ENCODE data around the gene TMEM50A.
"Not testable (repeated sequence)": the region's sequence is repeated elsewhere in the genome, so short reads cannot be mapped to it uniquely, and the experiment has no call there.

TMEM50A gene

GRCh38 chr1:25338188-25338981, at the start of gene TMEM50A:
Gene TMEM50A, plus strand, starts transcription at chr1:25338334. Its CDS starts 2,153 bp downstream, at chr1:25340487.
- ChIA-PET CTCF (no interaction called here), POLR2A (ENCODE audit: low non-redundant PET) (no interaction called here)
- H3K27ac ChIP-seq = peak within 1 kb of the TSS; percentile 99
- DNase-seq (ENCODE audit: low spot score) = peak; percentile 90
- TF ChIP-seq, protein P1, sequence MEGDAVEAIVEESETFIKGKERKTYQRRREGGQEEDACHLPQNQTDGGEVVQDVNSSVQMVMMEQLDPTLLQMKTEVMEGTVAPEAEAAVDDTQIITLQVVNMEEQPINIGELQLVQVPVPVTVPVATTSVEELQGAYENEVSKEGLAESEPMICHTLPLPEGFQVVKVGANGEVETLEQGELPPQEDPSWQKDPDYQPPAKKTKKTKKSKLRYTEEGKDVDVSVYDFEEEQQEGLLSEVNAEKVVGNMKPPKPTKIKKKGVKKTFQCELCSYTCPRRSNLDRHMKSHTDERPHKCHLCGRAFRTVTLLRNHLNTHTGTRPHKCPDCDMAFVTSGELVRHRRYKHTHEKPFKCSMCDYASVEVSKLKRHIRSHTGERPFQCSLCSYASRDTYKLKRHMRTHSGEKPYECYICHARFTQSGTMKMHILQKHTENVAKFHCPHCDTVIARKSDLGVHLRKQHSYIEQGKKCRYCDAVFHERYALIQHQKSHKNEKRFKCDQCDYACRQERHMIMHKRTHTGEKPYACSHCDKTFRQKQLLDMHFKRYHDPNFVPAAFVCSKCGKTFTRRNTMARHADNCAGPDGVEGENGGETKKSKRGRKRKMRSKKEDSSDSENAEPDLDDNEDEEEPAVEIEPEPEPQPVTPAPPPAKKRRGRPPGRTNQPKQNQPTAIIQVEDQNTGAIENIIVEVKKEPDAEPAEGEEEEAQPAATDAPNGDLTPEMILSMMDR (conservative IDR thresholded peaks at IDR 0.05; ENCODE audit: low read depth) = no peak

DNA sequence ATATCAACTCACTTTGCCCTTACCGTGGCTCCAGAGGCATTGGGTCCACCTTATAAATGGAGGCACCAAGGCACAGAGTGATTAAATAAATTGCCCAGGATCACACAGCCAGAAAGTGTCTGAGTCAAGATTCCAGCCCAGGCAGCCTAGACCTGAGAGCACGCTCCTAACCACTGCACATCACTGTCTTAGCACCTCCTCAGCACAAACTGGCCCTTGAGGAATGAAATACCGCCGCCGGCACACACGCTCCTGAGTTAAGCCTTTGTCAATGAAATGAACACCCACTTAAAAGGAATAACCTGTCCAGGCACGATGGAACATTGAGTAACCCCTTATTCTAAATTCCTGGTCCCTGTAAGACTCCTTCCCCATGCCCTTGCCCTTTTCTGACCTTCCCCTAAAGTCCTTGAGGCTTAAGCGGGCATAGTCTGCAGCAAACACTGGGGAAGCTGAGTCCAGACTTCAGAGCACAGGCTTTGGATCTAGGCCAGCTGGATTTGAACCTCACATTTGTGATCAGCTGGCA, 49.5 kb upstream of the TMEM50A start:
- H3K27ac ChIP-seq; CTCF ChIA-PET; DNase-seq (ENCODE audit: low spot score); POLR2A ChIA-PET (ENCODE audit: low non-redundant PET): not testable (repeated sequence)

DNA sequence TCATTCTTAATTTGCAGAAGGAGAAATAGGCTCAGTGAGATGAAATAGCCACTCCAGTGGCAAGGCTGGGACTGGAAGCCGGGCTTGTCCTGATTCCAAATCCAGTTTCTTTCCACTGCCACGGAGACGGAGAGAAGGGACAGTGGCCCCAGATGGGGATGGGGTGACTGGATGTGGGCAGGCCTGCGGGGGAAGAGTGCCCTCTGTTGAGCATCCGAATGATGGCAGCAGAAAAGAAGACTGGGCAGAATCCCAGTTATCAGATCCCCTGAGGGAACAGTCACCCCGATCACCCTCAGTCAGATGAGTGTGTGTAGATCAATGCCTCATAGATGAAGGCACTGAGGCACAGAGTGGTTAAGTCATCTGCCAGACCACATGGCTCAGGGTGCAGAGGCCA, 48.1 kb upstream of the TMEM50A start:
- H3K27ac ChIP-seq; CTCF ChIA-PET; DNase-seq (ENCODE audit: low spot score); POLR2A ChIA-PET (ENCODE audit: low non-redundant PET): not testable (repeated sequence)

DNA sequence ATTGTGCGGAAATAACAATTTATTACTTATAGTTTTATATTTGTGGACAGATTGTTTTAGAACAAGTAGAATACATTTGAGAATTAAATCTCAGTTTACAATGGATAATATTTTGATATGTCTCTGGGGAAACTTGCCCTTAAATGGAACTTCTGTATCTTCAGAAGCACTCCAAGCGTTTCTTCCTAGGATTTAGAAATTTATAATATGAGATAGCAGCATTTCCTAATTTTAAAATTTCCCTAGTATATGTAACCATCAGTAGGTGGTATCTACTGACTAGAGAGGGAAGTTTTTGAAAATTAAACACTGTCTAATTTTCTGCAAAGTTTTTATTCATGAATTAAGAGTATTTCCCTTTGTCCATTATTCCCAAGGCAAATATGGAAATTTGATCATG, 44.7 kb upstream of the TMEM50A start:
- POLR2A ChIA-PET (ENCODE audit: low non-redundant PET); H3K27ac ChIP-seq; DNase-seq (ENCODE audit: low spot score): not testable (repeated sequence)
- CTCF ChIA-PET = interaction anchor here (0.6 kb wide), 1 partner anchor 38 kb away, joined by 3 read pairs; no protein-coding TSS in a partner anchor

GRCh38 chr1:25294889-25295826, 43.0 kb upstream of the TMEM50A start:
- H3K27ac ChIP-seq; DNase-seq (ENCODE audit: low spot score); POLR2A ChIA-PET (ENCODE audit: low non-redundant PET); CTCF ChIA-PET: not testable (repeated sequence)

- CTCF ChIA-PET; DNase-seq (ENCODE audit: low spot score); POLR2A ChIA-PET (ENCODE audit: low non-redundant PET); H3K27ac ChIP-seq: not testable (repeated sequence)
Measured at GRCh38 chr1:25296501-25296900, 41.6 kb upstream of the TMEM50A start.

GRCh38 chr1:25300729-25301128, 37.4 kb upstream of the TMEM50A start:
- DNase-seq (ENCODE audit: low spot score); POLR2A ChIA-PET (ENCODE audit: low non-redundant PET); CTCF ChIA-PET; H3K27ac ChIP-seq: not testable (repeated sequence)

DNA sequence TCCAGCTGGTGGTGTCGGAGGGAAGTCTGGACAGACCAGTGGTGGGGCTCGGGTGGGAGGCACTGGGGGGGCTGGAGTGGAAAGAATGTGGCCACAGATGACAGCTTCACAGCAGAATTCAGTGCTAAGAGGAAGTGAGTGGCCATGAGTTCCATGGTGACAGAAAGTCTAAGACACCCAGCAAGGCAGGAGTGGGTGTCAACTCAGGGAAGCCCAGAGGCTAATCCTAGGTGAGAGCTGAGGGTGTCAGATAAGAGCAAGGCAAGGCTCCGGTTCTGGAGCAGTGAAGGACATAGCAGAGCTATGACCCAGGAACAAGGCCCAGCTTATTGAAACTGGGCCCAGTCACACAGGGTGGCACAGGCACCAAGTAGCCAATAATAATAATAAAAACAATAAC, 35.8 kb upstream of the TMEM50A start:
- CTCF ChIA-PET; H3K27ac ChIP-seq; DNase-seq (ENCODE audit: low spot score); POLR2A ChIA-PET (ENCODE audit: low non-redundant PET): not testable (repeated sequence)

DNA sequence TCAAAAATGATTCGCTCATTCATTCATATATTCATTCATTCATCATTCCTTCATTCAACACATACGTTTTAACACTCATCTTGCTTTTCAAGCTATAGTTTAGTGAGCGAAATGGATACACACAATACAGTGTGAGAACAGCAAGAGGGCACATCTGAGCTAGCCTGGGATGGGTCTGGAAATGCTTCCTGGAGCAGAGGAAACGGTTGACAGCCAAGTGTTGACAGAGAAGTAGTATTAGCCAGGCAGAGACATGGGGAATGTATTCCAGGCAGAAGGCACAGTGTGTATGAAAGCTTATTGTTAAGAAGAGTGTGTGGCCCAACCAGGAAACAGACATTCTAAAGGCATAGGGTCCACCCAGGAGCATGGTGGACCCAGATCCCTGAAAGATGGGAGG, 33.2 kb upstream of the TMEM50A start:
- POLR2A ChIA-PET (ENCODE audit: low non-redundant PET); H3K27ac ChIP-seq; DNase-seq (ENCODE audit: low spot score); CTCF ChIA-PET: not testable (repeated sequence)

DNA sequence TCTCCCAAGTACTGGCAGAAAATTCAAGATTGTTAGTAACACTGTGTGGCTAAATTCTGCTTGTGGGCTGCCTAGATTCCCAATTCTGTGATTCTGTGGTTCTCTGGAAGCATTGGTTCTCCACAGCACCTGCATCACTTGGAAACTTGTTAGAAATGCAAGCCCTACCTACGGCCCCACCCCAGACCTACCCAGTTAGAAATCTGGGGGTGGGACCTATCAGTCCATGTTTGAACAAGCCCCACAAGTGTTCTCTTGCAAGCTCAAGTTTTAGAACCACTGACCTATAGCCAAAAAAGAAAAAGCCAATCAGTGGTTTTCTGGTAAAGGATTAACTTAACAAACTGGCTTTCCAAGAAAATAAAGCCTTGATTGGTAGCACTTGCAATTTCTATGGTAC, 30.0 kb upstream of the TMEM50A start:
- H3K27ac ChIP-seq; CTCF ChIA-PET; DNase-seq (ENCODE audit: low spot score); POLR2A ChIA-PET (ENCODE audit: low non-redundant PET): not testable (repeated sequence)

GRCh38 chr1:25309085-25309484, 29.0 kb upstream of the TMEM50A start:
- CTCF ChIA-PET; DNase-seq (ENCODE audit: low spot score); H3K27ac ChIP-seq; POLR2A ChIA-PET (ENCODE audit: low non-redundant PET): not testable (repeated sequence)

- DNase-seq (ENCODE audit: low spot score); CTCF ChIA-PET; H3K27ac ChIP-seq; POLR2A ChIA-PET (ENCODE audit: low non-redundant PET): not testable (repeated sequence)
Measured at GRCh38 chr1:25309486-25309885, 28.6 kb upstream of the TMEM50A start.

DNA sequence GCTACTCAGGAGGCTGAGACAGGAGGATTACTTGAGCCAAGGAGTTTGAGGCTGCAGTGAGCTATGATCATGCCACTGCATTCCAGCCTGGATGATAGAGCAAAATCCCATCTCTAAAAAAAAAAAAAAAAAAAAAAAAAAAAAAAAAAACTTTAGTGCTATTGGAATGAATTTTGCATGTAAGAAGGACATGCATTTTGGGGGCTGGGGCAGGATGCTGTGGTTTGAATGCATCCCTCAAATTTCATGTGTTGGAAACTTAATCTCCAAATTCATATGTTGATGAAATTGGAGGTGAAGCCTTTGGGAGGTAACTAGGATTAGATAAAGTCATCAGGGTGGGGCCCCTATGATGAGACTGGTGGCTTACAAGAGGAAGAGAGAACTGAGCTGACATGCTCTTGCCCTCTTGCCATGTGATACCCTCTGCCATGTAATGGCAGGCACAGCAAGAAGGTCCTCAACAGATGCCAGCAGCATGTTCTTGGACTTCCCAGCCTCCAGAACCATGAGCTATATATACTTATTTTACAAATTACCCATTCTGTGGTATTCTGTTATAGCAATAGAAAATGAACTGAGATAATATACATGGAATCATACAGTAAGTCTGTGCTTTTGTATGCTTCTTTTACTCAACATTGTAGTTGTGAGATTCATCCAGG, 25.2 kb upstream of the TMEM50A start:
- POLR2A ChIA-PET (ENCODE audit: low non-redundant PET); H3K27ac ChIP-seq; CTCF ChIA-PET; DNase-seq (ENCODE audit: low spot score): not testable (repeated sequence)

GRCh38 chr1:25320314-25320938, 17.7 kb upstream of the TMEM50A start:
- peak overlapping the region; percentile 79 for H3K27ac ChIP-seq
- CTCF ChIA-PET = not testable (repeated sequence)
- peak; percentile 42 for DNase-seq (ENCODE audit: low spot score)
- POLR2A ChIA-PET (ENCODE audit: low non-redundant PET) = interaction anchor here (0.6 kb wide), 1 partner anchor 11 kb away, joined by 3 read pairs; no protein-coding TSS in a partner anchor

- POLR2A ChIA-PET (ENCODE audit: low non-redundant PET); DNase-seq (ENCODE audit: low spot score); H3K27ac ChIP-seq: not testable (repeated sequence)
- CTCF ChIA-PET = interaction anchor here (0.6 kb wide), 1 partner anchor 1590 kb away, joined by 7 read pairs; no protein-coding TSS in a partner anchor
Measured at GRCh38 chr1:25322127-25322526, 16.0 kb upstream of the TMEM50A start.
